Measurements from ENCODE around the gene SEMA4G.

DNA sequence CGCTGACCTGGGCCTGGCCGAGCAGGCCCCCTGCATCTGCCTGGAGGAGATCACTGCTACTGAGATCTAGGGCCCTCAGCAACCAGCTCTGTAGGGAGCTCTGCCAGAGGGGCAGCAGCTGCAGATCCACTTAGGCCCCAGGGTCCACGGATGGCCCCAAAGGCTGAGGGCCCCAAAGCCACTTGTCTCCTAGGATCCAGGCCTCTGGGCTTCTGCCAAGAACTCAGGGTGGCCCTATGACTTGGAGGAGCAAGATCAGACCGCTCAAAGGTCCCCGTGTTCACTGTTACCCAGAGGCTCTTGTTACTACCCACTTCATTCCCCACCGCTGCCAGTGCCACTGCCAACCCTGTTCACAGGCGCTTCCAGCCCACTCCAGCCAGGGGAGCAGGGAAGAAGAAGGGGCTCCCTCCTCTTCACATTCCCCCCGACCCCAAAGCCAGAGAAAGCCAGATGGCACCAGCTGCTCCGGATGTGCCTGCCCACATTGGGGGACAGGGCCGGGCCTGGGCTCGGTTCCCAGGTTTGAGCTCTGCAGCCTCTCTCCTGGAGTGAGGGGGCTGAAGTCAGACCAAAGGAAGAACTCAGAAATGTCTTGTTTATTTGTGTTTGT, 37.9 kb downstream of the SEMA4G start:
- no peak for TF ChIP-seq ZNF274 (IDR thresholded peaks at IDR 0.05; ENCODE audit: low read depth, low read length)
- TF ChIP-seq, protein P1, sequence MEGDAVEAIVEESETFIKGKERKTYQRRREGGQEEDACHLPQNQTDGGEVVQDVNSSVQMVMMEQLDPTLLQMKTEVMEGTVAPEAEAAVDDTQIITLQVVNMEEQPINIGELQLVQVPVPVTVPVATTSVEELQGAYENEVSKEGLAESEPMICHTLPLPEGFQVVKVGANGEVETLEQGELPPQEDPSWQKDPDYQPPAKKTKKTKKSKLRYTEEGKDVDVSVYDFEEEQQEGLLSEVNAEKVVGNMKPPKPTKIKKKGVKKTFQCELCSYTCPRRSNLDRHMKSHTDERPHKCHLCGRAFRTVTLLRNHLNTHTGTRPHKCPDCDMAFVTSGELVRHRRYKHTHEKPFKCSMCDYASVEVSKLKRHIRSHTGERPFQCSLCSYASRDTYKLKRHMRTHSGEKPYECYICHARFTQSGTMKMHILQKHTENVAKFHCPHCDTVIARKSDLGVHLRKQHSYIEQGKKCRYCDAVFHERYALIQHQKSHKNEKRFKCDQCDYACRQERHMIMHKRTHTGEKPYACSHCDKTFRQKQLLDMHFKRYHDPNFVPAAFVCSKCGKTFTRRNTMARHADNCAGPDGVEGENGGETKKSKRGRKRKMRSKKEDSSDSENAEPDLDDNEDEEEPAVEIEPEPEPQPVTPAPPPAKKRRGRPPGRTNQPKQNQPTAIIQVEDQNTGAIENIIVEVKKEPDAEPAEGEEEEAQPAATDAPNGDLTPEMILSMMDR (IDR thresholded peaks at IDR 0.05 in 2 of 3, conservative IDR thresholded peaks at IDR 0.05 in 1 of 3; ENCODE audit: borderline replicate concordance in 1 of 3, insufficient read depth in 1 of 3, low read depth in 2 of 3, low read length in 2 of 3): no peak
- no peak for TF ChIP-seq YY1 (IDR thresholded peaks at IDR 0.05; ENCODE audit: extremely low read depth, insufficient replicate concordance, low read depth, low read length)
- TF ChIP-seq, protein P2, sequence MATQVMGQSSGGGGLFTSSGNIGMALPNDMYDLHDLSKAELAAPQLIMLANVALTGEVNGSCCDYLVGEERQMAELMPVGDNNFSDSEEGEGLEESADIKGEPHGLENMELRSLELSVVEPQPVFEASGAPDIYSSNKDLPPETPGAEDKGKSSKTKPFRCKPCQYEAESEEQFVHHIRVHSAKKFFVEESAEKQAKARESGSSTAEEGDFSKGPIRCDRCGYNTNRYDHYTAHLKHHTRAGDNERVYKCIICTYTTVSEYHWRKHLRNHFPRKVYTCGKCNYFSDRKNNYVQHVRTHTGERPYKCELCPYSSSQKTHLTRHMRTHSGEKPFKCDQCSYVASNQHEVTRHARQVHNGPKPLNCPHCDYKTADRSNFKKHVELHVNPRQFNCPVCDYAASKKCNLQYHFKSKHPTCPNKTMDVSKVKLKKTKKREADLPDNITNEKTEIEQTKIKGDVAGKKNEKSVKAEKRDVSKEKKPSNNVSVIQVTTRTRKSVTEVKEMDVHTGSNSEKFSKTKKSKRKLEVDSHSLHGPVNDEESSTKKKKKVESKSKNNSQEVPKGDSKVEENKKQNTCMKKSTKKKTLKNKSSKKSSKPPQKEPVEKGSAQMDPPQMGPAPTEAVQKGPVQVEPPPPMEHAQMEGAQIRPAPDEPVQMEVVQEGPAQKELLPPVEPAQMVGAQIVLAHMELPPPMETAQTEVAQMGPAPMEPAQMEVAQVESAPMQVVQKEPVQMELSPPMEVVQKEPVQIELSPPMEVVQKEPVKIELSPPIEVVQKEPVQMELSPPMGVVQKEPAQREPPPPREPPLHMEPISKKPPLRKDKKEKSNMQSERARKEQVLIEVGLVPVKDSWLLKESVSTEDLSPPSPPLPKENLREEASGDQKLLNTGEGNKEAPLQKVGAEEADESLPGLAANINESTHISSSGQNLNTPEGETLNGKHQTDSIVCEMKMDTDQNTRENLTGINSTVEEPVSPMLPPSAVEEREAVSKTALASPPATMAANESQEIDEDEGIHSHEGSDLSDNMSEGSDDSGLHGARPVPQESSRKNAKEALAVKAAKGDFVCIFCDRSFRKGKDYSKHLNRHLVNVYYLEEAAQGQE (IDR thresholded peaks at IDR 0.05; ENCODE audit: low read depth): no peak

Data from HCT116 (cell line).